PC-9 (cell line): ENCODE measurements around the gene ENO1.

ENCODE experiments used
- EZH2 ChIP-seq: fragments of 200-600 bp; sonication (generic); IDR thresholded peaks from 2 replicates; pipeline ENCODE4 v1.8.0; 2017; ENCODE audit warnings: antibody characterized with exemption, low read depth
- TF ChIP-seq, protein P1 (sequence below): fragments of 200-600 bp; sonication (generic); conservative IDR thresholded peaks from 2 replicates; pipeline ENCODE4 v1.6.1; 2017; ENCODE audit warnings: mixed run types, antibody characterized with exemption, mild to moderate bottlenecking, moderate library complexity

DNA sequence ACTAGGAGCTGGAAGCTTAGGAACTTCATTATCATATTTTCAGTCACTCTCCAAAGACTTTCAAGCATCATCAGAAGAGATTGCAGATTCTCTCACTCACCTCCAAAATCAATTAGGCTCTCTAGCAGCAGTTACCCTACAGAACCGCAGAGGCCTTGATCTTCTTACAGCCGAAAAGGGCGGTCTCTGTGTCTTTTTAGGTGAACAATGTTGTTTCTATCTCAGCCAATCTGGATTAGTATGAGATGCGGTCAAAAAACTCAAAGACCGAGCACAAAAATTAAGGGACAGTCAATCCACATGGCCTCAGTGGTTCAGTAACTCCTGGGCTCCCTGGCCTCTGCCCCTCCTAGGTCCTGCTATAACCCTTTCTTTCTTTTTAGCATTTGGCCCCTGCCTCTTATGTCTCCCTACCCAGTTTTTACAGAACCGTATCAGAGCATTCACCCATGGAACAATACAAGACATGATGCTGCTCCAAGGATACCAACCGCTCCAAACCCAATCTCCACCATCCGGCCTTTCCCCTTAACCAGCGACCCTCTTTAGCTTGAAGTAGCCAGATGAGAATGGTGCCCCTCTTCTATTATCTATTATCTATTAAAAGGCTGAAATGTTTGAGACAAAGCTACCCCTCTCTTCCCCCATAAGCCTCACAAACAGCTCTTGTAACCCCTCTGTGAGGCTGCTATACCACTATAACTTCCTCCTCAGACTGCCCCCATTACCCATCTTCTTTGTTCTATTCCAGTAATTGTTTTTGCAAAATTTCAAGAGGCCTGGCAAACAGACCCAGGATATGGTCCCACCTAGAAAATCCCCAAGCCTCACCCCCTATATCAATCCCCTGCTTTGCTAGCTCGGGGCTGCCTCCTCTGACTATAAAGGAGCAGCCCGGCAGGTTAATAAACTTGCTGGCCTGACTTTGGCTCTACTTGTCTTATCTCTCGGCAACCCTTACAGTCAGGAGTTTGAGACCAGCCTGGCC lies 48.5 kb upstream of the ENO1 start:
- TF ChIP-seq, protein P1, sequence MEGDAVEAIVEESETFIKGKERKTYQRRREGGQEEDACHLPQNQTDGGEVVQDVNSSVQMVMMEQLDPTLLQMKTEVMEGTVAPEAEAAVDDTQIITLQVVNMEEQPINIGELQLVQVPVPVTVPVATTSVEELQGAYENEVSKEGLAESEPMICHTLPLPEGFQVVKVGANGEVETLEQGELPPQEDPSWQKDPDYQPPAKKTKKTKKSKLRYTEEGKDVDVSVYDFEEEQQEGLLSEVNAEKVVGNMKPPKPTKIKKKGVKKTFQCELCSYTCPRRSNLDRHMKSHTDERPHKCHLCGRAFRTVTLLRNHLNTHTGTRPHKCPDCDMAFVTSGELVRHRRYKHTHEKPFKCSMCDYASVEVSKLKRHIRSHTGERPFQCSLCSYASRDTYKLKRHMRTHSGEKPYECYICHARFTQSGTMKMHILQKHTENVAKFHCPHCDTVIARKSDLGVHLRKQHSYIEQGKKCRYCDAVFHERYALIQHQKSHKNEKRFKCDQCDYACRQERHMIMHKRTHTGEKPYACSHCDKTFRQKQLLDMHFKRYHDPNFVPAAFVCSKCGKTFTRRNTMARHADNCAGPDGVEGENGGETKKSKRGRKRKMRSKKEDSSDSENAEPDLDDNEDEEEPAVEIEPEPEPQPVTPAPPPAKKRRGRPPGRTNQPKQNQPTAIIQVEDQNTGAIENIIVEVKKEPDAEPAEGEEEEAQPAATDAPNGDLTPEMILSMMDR, result no peak
- TF ChIP-seq EZH2, result no peak
